ENCODE results near the gene ALG13.
"Not testable (repeated sequence)": the region's sequence is repeated elsewhere in the genome, so short reads cannot be mapped to it uniquely, and the experiment has no call there.

ALG13 gene
- long read RNA-seq, partial matches to known transcripts: 1 of 13 reads
- long read RNA-seq, other reads (novel, unspliced or antisense): 1 of 13 reads

DNA sequence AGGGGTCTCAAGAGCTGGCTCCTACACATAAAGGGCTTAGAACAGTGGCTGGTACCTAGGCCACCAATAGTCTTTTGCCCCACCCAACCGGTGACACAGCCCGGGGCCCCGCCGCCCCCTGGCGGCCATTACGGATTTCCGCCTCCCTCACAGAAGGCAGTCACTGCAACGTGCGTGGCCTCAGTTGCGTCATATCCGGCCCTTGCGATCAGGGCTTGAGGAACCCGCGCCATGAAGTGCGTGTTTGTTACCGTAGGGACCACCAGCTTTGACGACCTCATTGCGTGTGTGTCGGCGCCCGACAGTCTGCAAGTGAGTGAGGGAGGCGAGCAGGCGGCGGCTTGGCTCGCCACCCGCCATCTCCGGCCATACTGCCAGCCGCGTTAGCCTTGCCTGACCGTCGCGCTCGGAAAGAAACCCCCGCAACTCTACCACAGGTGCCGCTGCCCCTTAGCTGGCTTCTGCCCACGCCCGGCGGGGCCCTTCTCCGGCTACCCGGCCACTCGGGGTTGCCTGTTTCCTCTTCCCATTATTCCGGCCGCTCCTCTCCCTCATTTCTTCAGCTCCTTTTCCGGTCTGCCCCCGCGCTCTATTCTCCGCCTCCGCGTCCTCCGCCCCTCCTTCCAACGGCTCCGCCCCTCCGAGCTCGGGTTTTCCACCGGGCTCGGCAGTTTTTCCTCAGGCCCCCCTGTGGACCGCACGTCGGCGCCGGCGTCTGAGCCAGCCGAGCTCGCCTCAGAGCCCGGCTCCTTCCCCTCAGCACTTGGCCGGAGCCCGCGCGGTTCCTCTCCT lies at the start of gene ALG13:
Gene ALG13, plus strand, starts transcription at position 183 of the 792 bp plus-strand sequence. Its CDS starts 49 bp downstream, at position 232.
- H3K27me3 ChIP-seq (ENCODE audit: insufficient read depth, poor library complexity, severe bottlenecking): no peaks in the 10 kb centered on the region
- peak within 1 kb of the TSS; percentile 99 for H3K27ac ChIP-seq (replicated peaks)
- peak; percentile 74 for TF ChIP-seq POLR2AphosphoS5 (IDR thresholded peaks at IDR 0.05; ENCODE audit: low read depth)
- TF ChIP-seq CTCF (IDR thresholded peaks at IDR 0.05; ENCODE audit: insufficient read depth, low read length): peak; percentile 23
- no peak for TF ChIP-seq SPI1 (IDR thresholded peaks at IDR 0.05; ENCODE audit: borderline replicate concordance, low read depth)
- peak; percentile 69 for TF ChIP-seq GABPA (IDR thresholded peaks at IDR 0.05; ENCODE audit: low read depth)
- TF ChIP-seq REST (IDR thresholded peaks at IDR 0.05; ENCODE audit: insufficient replicate concordance, low read depth): no peak
- H3K4me3 ChIP-seq (replicated peaks; ENCODE audit: insufficient read depth, low read length): peak within 1 kb of the TSS; percentile 55
- peak; percentile 80 to 88 for DNase-seq (ENCODE audit: low read depth in 1 of 2, low spot score in 1 of 2)

- DNase-seq (ENCODE audit: low read depth in 1 of 2, low spot score in 1 of 2): no peak
- H3K27me3 ChIP-seq (ENCODE audit: insufficient read depth, poor library complexity, severe bottlenecking): no peaks in the 10 kb centered on the region
- no peak overlapping the region for H3K27ac ChIP-seq (replicated peaks)
- TF ChIP-seq POLR2AphosphoS5 (IDR thresholded peaks at IDR 0.05; ENCODE audit: low read depth) (no peak), SPI1 (IDR thresholded peaks at IDR 0.05; ENCODE audit: borderline replicate concordance, low read depth) (no peak), GABPA (IDR thresholded peaks at IDR 0.05; ENCODE audit: low read depth) (no peak), REST (IDR thresholded peaks at IDR 0.05; ENCODE audit: insufficient replicate concordance, low read depth) (no peak), CTCF (IDR thresholded peaks at IDR 0.05; ENCODE audit: insufficient read depth, low read length) (no peak)
- no peak overlapping the region for H3K4me3 ChIP-seq (replicated peaks; ENCODE audit: insufficient read depth, low read length)
Observed at GRCh38 chrX:111634823-111635729, 45.9 kb upstream of the ALG13 start.

GRCh38 chrX:111641969-111642368 lies 39.0 kb upstream of the ALG13 start:
- DNase-seq (ENCODE audit: low read depth in 1 of 2, low spot score in 1 of 2): no peak
- Histone ChIP-seq H3K27ac (replicated peaks) (no peak overlapping the region), H3K4me3 (replicated peaks; ENCODE audit: insufficient read depth, low read length) (no peak overlapping the region), H3K27me3 (ENCODE audit: insufficient read depth, poor library complexity, severe bottlenecking) (no peaks in the 10 kb centered on the region)
- no peak for TF ChIP-seq POLR2AphosphoS5 (IDR thresholded peaks at IDR 0.05; ENCODE audit: low read depth)
- TF ChIP-seq REST (IDR thresholded peaks at IDR 0.05; ENCODE audit: insufficient replicate concordance, low read depth): no peak
- no peak for TF ChIP-seq GABPA (IDR thresholded peaks at IDR 0.05; ENCODE audit: low read depth)
- TF ChIP-seq SPI1 (IDR thresholded peaks at IDR 0.05; ENCODE audit: borderline replicate concordance, low read depth): no peak
- no peak for TF ChIP-seq CTCF (IDR thresholded peaks at IDR 0.05; ENCODE audit: insufficient read depth, low read length)

GRCh38 chrX:111645165-111645564 lies 35.8 kb upstream of the ALG13 start:
- H3K4me3 ChIP-seq (replicated peaks; ENCODE audit: insufficient read depth, low read length); DNase-seq (ENCODE audit: low read depth in 1 of 2, low spot score in 1 of 2); H3K27me3 ChIP-seq (ENCODE audit: insufficient read depth, poor library complexity, severe bottlenecking); H3K27ac ChIP-seq (replicated peaks): not testable (repeated sequence)

All from HL-60 (cell line).